ENCODE data around the gene GOLGA6L2. TPM values are rescaled to one million over a fixed set of nuclear protein-coding genes. Genes with fewer than 3 reads are reported as not detected.

GOLGA6L2 gene
- total RNA-seq, 1 experiment from 2014 or later: not detected

Other genes starting within 250 kb of the GOLGA6L2 start
- not detected in 2 replicates for gene GOLGA6L26, start 113.0 kb downstream of the GOLGA6L2 start, total RNA-seq (2014; rRNA removed; shearing (Covaris generic))
- gene GOLGA8S, start 92.5 kb downstream of the GOLGA6L2 start, total RNA-seq (2014; rRNA removed; shearing (Covaris generic)): 0.05 TPM in 1 of 2 replicates, not detected in the other
- 0.11 and 0.38 TPM in 2 replicates for gene MKRN3, start 118.4 kb upstream of the GOLGA6L2 start, total RNA-seq (2014; rRNA removed; shearing (Covaris generic))
- not detected in 2 replicates for gene MAGEL2, start 200.6 kb upstream of the GOLGA6L2 start, total RNA-seq (2014; rRNA removed; shearing (Covaris generic))
- gene NDN, start 240.1 kb upstream of the GOLGA6L2 start, total RNA-seq (2014; rRNA removed; shearing (Covaris generic)): 41.2 and 41.5 TPM in 2 replicates

All from SJSA1 (cell line).